ENCODE results near the gene PLEKHO2. TPM values are rescaled to one million over a fixed set of nuclear protein-coding genes. Genes with fewer than 3 reads are reported as not detected.

PLEKHO2 gene
- total and polyA plus RNA-seq, 10 of the 15 experiments (the other 5 are each of a cell fraction or from before 2014, with no cell fraction given): 1.4 to 25.6 (median 20.5) TPM

DNA sequence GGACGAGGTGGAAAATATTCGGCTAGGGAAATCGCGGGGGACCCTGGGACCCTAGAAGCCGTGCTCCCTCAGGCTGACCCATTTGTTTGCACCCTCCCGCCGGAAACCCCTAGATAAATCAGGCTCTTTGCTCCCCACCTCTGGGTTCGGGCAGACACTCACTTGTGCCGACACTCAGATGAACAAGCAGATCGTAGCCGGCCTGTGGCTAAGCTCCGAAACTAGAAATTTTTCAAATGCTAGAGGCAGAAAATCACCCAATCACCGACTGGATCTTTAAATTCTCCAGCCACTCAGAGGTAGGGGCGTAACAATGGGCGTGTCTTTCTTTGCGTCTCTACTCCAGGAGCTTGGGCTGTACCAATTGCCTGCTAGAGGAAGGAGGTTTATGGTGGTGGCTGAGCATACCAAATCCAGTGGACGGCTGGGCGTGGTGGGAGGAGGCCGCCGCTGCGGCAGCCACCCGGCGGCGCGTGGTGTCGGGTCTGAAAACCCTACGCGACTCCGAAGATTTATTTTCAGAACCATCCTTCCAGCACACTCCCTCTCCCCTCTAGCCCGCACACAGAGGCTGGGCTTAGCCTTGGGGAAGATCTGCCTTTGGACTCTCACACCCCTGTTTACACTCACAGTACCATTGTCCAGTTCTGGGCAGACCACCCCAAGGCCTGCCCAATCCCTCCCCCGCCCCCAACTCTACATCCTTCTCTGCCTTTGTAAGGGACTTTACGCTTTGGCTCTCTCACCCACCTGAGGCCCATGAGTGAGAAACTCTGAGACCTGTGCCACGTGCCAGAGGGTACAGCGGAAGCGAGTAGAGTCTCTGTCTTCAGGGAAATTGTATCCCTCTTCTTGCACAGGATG is 16.1 kb upstream of the PLEKHO2 start, which contains the start of gene PIF1 (continued):
- TF ChIP-seq, protein P1, sequence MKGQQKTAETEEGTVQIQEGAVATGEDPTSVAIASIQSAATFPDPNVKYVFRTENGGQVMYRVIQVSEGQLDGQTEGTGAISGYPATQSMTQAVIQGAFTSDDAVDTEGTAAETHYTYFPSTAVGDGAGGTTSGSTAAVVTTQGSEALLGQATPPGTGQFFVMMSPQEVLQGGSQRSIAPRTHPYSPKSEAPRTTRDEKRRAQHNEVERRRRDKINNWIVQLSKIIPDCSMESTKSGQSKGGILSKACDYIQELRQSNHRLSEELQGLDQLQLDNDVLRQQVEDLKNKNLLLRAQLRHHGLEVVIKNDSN (IDR thresholded peaks at IDR 0.05; ENCODE audit: borderline replicate concordance, extremely low read length, insufficient read depth, low read depth, low read length): peak; percentile 56
- TF ChIP-seq YY1 (IDR thresholded peaks at IDR 0.05; ENCODE audit: low read depth, low read length): peak; percentile 60; the same call in 1 of the 2 replicates
- TF ChIP-seq BACH1 (IDR thresholded peaks at IDR 0.05; ENCODE audit: borderline replicate concordance): no peak
- no peak for TF ChIP-seq MYC (IDR thresholded peaks at IDR 0.05; ENCODE audit: insufficient read depth, insufficient read length, insufficient replicate concordance, low read length, severe bottlenecking)
- TF ChIP-seq POLR2AphosphoS2 (IDR thresholded peaks at IDR 0.05; ENCODE audit: low read depth, low read length): no peak
- TF ChIP-seq RELA (IDR thresholded peaks at IDR 0.05; ENCODE audit: borderline replicate concordance, partially characterized antibody): peak; percentile 68
- no peak for TF ChIP-seq MEF2A (IDR thresholded peaks at IDR 0.05; ENCODE audit: insufficient read depth, low read depth, low read length)
- no peak for TF ChIP-seq ZNF622 (IDR thresholded peaks at IDR 0.05)
- TF ChIP-seq FOXM1 (IDR thresholded peaks at IDR 0.05; ENCODE audit: low read depth, low read length): peak; percentile 89
- no peak for TF ChIP-seq ASH2L (IDR thresholded peaks at IDR 0.05; ENCODE audit: borderline replicate concordance, low read depth)
- TF ChIP-seq NBN (IDR thresholded peaks at IDR 0.05): peak; percentile 95
- no peak for TF ChIP-seq WRNIP1 (IDR thresholded peaks at IDR 0.05; ENCODE audit: borderline replicate concordance, low read depth, low read length)
- TF ChIP-seq, protein P2, sequence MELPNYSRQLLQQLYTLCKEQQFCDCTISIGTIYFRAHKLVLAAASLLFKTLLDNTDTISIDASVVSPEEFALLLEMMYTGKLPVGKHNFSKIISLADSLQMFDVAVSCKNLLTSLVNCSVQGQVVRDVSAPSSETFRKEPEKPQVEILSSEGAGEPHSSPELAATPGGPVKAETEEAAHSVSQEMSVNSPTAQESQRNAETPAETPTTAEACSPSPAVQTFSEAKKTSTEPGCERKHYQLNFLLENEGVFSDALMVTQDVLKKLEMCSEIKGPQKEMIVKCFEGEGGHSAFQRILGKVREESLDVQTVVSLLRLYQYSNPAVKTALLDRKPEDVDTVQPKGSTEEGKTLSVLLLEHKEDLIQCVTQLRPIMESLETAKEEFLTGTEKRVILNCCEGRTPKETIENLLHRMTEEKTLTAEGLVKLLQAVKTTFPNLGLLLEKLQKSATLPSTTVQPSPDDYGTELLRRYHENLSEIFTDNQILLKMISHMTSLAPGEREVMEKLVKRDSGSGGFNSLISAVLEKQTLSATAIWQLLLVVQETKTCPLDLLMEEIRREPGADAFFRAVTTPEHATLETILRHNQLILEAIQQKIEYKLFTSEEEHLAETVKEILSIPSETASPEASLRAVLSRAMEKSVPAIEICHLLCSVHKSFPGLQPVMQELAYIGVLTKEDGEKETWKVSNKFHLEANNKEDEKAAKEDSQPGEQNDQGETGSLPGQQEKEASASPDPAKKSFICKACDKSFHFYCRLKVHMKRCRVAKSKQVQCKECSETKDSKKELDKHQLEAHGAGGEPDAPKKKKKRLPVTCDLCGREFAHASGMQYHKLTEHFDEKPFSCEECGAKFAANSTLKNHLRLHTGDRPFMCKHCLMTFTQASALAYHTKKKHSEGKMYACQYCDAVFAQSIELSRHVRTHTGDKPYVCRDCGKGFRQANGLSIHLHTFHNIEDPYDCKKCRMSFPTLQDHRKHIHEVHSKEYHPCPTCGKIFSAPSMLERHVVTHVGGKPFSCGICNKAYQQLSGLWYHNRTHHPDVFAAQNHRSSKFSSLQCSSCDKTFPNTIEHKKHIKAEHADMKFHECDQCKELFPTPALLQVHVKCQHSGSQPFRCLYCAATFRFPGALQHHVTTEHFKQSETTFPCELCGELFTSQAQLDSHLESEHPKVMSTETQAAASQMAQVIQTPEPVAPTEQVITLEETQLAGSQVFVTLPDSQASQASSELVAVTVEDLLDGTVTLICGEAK (IDR thresholded peaks at IDR 0.05; ENCODE audit: borderline replicate concordance): no peak
- no peak for TF ChIP-seq NRF1 (conservative IDR thresholded peaks at IDR 0.05; ENCODE audit: low read depth, low read length)
- no peak for TF ChIP-seq MTA3 (IDR thresholded peaks at IDR 0.05; ENCODE audit: borderline replicate concordance, low read length)
- TF ChIP-seq ZSCAN29 (IDR thresholded peaks at IDR 0.05): no peak
- peak; percentile 99 for TF ChIP-seq ATF7 (IDR thresholded peaks at IDR 0.05; ENCODE audit: low read depth)
- peak; percentile 59 for TF ChIP-seq IKZF1 (conservative IDR thresholded peaks at IDR 0.05)
- no peak for TF ChIP-seq PAX5 (IDR thresholded peaks at IDR 0.05; ENCODE audit: borderline replicate concordance, low read depth, low read length)
- TF ChIP-seq, protein P3, sequence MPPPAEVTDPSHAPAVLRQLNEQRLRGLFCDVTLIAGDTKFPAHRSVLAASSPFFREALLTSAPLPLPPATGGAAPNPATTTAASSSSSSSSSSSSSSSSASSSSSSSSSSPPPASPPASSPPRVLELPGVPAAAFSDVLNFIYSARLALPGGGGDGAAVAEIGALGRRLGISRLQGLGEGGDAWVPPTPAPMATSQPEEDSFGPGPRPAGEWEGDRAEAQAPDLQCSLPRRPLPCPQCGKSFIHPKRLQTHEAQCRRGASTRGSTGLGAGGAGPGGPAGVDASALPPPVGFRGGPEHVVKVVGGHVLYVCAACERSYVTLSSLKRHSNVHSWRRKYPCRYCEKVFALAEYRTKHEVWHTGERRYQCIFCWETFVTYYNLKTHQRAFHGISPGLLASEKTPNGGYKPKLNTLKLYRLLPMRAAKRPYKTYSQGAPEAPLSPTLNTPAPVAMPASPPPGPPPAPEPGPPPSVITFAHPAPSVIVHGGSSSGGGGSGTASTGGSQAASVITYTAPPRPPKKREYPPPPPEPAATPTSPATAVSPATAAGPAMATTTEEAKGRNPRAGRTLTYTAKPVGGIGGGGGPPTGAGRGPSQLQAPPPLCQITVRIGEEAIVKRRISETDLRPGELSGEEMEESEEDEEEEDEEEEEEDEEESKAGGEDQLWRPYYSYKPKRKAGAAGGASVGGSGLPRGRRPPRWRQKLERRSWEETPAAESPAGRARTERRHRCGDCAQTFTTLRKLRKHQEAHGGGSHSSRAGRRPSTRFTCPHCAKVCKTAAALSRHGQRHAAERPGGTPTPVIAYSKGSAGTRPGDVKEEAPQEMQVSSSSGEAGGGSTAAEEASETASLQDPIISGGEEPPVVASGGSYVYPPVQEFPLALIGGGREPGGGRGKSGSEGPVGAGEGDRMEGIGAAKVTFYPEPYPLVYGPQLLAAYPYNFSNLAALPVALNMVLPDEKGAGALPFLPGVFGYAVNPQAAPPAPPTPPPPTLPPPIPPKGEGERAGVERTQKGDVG (CRISPR knock-in tag; IDR thresholded peaks at IDR 0.05): no peak
- TF ChIP-seq CBX3 (IDR thresholded peaks at IDR 0.05; ENCODE audit: borderline replicate concordance, low read depth): no peak
